ENCODE measurements around the gene DCAF15. TPM values are rescaled to one million over a fixed set of nuclear protein-coding genes. Genes with fewer than 3 reads are reported as not detected.
"Not testable (repeated sequence)": the region's sequence is repeated elsewhere in the genome, so short reads cannot be mapped to it uniquely, and the experiment has no call there.

DCAF15 gene
- total RNA-seq, 4 donors from 2014 or later, result 5.3 to 20.8 (median 14.5) TPM

DNA sequence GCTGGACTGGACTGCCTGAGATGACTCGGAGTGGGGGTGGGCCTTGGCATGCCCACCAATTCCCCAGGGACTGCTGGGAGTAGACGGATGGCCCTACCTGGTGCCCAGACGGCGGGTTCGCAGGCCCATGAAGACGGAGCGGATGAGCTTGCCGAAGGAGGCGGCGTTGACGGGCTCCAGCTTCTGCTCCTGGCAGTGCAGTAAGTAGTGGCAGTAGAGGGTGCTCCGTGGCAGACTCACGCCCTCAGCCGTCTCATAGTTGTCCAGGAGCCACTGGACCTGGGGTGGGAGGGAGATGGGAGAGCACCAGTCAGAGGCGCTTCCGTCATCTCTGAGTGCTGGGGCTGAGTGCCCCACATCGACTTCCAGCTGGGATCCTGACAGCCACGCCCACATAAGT is 17.6 kb downstream of the DCAF15 start:
- H3K4me1 ChIP-seq, result no peaks in the 10 kb centered on the region

DNA sequence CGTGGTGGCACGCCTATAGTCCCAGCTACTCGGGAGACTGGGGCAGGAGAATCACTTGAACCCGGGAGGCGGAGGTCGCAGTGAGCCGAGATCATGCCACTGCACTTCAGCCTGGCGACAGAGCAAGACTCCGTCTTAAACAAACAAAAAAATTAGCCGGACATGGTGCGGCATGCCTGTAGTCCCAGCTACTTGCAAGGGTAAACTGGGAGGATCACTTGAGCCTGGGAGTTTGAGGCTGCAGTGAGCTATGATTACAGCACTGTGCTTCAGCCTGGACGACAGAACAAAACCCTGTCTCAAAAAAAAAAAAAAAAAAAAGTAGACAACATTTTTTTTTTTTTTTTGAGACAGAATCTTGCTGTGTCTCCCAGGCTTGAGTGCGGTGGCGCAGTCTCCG is 19.6 kb downstream of the DCAF15 start:
- not testable (repeated sequence) for H3K9me3 ChIP-seq, ATAC-seq, H3K4me3 ChIP-seq, H3K4me1 ChIP-seq, H3K27ac ChIP-seq, H3K27me3 ChIP-seq
- 70 to 91% methylated on average over 2 to 13 of the region's 15 CpGs for WGBS, 2 donors (ENCODE audit: low coverage in 1 of 2)
- H3K36me3 ChIP-seq, result peaks cover 0 to 93% of the 10 kb centered on the region in 2 donors

More for the DNA sequence above, 17.6 kb downstream of the DCAF15 start:
- Histone ChIP-seq H3K9me3 (no peaks in the 10 kb centered on the region), H3K4me3 (no peak overlapping the region), H3K36me3 (peaks cover 0 to 98% of the 10 kb centered on the region in 2 donors), H3K27me3 (no peaks in the 10 kb centered on the region), H3K27ac (no peak overlapping the region)
- TF ChIP-seq POLR2A (IDR thresholded peaks at IDR 0.05) (no peak), EP300 (IDR thresholded peaks at IDR 0.05) (no peak), POLR2AphosphoS5 (IDR thresholded peaks at IDR 0.05) (no peak)
- TF ChIP-seq, protein P1, sequence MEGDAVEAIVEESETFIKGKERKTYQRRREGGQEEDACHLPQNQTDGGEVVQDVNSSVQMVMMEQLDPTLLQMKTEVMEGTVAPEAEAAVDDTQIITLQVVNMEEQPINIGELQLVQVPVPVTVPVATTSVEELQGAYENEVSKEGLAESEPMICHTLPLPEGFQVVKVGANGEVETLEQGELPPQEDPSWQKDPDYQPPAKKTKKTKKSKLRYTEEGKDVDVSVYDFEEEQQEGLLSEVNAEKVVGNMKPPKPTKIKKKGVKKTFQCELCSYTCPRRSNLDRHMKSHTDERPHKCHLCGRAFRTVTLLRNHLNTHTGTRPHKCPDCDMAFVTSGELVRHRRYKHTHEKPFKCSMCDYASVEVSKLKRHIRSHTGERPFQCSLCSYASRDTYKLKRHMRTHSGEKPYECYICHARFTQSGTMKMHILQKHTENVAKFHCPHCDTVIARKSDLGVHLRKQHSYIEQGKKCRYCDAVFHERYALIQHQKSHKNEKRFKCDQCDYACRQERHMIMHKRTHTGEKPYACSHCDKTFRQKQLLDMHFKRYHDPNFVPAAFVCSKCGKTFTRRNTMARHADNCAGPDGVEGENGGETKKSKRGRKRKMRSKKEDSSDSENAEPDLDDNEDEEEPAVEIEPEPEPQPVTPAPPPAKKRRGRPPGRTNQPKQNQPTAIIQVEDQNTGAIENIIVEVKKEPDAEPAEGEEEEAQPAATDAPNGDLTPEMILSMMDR (IDR thresholded peaks at IDR 0.05), result no peak
- no peak for ATAC-seq
- WGBS, 2 donors (ENCODE audit: low coverage in 1 of 2), result 40 to 100% methylated on average over 1 of the region's 18 CpGs

DNA sequence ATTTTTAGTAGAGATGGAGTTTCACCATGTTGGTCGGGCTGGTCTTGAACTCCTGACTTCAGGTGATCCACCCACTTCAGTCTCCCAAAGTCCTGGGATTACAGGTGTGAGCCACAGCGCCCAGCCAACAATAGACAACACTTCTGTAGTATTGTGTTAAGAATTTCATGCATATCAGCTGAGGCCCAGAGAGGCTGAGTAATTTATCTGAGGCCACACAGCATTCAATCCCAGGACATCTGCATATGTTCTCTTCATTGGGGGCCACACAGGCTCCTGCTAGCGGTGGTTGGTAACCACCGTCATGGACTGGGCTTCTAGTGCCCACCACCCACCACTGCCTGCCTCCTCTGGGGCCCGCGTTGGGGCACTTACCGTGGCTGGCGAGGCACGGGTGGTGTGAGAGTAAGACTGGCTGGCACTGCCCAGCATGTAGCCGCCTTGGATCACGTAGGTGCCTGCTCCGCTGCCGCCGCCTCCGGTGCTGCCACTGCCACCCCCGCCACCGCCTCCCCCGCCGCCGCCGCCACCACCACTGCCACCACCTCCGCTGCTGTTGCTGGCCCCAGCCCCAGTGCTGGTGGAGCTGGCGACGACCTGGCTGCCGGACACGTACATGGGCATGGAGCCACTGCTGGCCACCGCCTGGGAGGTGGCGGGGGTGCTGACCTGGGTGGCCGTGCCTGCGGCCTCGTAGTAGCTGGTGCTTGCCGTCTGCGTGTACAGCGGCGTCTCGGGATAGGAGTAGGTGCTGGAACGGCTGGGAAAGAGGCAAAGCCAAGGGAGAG is 20.3 kb downstream of the DCAF15 start:
- TF ChIP-seq POLR2AphosphoS5 (IDR thresholded peaks at IDR 0.05), result no peak
- TF ChIP-seq EP300 (IDR thresholded peaks at IDR 0.05), result no peak
- TF ChIP-seq, protein P1 (IDR thresholded peaks at IDR 0.05), result no peak
- TF ChIP-seq POLR2A (IDR thresholded peaks at IDR 0.05), result no peak
- no peak for ATAC-seq
- H3K4me3 ChIP-seq, result no peak overlapping the region
- no peaks in the 10 kb centered on the region for H3K27me3 ChIP-seq
- 100% methylated on average over 1 of the region's 37 CpGs; no CpG with 5 or more reads in 1 of the 2 donors for WGBS, 2 donors (ENCODE audit: low coverage in 1 of 2)
- H3K27ac ChIP-seq, result no peak overlapping the region
- no peaks in the 10 kb centered on the region for H3K4me1 ChIP-seq
- H3K36me3 ChIP-seq, result peaks cover 0 to 86% of the 10 kb centered on the region in 2 donors
- H3K9me3 ChIP-seq, result no peaks in the 10 kb centered on the region

DNA sequence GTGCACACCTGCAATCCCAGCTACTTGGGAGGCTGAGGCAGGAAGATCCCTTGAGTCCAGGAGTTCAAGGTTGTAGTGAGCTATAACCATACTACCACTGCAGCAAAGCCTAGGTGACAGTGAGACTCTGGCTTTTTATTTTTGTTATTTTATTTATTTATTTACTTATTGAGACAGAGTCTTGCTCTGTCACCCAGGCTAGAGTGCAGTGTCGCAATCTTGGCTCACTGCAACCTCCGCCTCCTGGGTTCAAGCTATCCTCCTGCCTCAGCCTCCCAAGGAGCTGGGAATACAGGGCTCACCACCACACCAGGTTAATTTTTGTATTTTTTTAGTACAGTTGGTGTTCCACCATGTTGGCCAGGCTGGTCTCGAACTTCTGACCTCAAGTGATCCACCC is 21.2 kb downstream of the DCAF15 start:
- H3K36me3 ChIP-seq, result peaks cover 0 to 77% of the 10 kb centered on the region in 2 donors
- not testable (repeated sequence) for ATAC-seq, H3K4me3 ChIP-seq, H3K27ac ChIP-seq, H3K9me3 ChIP-seq, H3K27me3 ChIP-seq, H3K4me1 ChIP-seq
- WGBS, 2 donors (ENCODE audit: low coverage in 1 of 2), result 100% methylated on average over 1 to 2 of the region's 3 CpGs

DNA sequence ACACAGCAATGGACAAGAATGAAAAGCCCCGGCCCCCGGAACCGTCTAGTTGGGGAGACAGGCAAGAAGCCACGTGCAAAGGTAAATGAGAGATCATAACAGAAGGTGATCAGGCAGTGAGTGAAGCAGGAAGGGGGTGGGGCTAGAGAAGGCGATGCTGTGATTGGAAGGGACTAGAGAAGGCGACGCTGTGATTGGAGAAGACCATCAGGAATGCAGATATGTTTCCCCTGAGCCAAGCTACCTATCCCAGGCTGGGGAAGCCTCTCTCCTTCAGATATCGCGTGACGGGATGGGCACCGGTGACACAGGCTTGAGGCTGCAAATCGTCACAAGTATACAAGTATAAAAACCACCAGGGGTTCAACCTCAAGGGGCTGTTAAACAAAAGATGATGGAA is 21.8 kb downstream of the DCAF15 start:
- ATAC-seq, result no peak
- H3K27me3 ChIP-seq, result no peaks in the 10 kb centered on the region
- no peaks in the 10 kb centered on the region for H3K9me3 ChIP-seq
- 47 to 50% methylated on average over 11 to 12 of the region's 12 CpGs for WGBS, 2 donors (ENCODE audit: low coverage in 1 of 2)
- no peak overlapping the region for H3K27ac ChIP-seq
- peaks cover 0 to 71% of the 10 kb centered on the region in 2 donors for H3K36me3 ChIP-seq
- no peak overlapping the region for H3K4me3 ChIP-seq
- TF ChIP-seq POLR2AphosphoS5 (IDR thresholded peaks at IDR 0.05) (no peak), EP300 (IDR thresholded peaks at IDR 0.05) (no peak), POLR2A (IDR thresholded peaks at IDR 0.05) (no peak)
- TF ChIP-seq, protein P1 (IDR thresholded peaks at IDR 0.05), result no peak
- H3K4me1 ChIP-seq, result peaks cover 0 to 13% (median 10%) of the 10 kb centered on the region in 3 donors

DNA sequence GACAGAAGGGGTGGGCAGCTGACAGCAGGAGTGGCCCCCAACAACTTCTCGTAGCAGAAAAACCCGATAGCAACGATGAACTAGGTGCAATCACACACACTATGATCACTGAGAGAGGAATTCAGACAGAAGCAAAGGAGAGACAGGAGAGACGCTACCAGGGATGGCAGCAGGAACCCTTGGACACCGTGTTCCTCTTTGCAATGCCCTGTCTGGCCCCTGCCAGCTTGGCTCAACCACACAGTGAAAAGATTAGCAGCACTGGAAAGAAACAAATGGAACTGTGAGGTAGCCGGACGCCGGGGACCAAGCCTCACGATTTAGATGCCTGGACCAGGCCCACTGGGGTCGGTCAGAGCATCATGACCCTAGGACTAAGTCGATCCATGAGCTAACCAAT is 23.6 kb downstream of the DCAF15 start:
- WGBS, 2 donors (ENCODE audit: low coverage in 1 of 2), result 68 to 85% methylated on average over 5 to 11 of the region's 11 CpGs
- H3K9me3 ChIP-seq, result no peaks in the 10 kb centered on the region
- H3K4me1 ChIP-seq, result peaks cover 0 to 23% (median 16%) of the 10 kb centered on the region in 3 donors
- H3K27me3 ChIP-seq, result no peaks in the 10 kb centered on the region
- peaks cover 0 to 62% of the 10 kb centered on the region in 2 donors for H3K36me3 ChIP-seq
- H3K27ac ChIP-seq, result no peak overlapping the region
- ATAC-seq, result no peak
- no peak for TF ChIP-seq POLR2A (IDR thresholded peaks at IDR 0.05)
- no peak for TF ChIP-seq EP300 (IDR thresholded peaks at IDR 0.05)
- no peak for TF ChIP-seq POLR2AphosphoS5 (IDR thresholded peaks at IDR 0.05)
- TF ChIP-seq, protein P1 (IDR thresholded peaks at IDR 0.05), result no peak
- H3K4me3 ChIP-seq, result no peak overlapping the region

Measured in gastroesophageal sphincter (tissue), 4 donors.